OCI-LY7 (cell line): ENCODE data around the gene SLC25A10.

Experiments used
- EZH2phosphoT487 ChIP-seq: fragments of 200-600 bp; sonication (generic); IDR thresholded peaks from 2 replicates; pipeline ENCODE4 v1.6.1; 2018; ENCODE audit warnings: low read depth, borderline replicate concordance, mild to moderate bottlenecking, mixed run types, antibody characterized with exemption, low read length, moderate library complexity, mixed read lengths
- TF ChIP-seq, protein P1 (sequence below): fragments of 200-600 bp; sonication (generic); conservative IDR thresholded peaks from 2 replicates; pipeline ENCODE4 v1.5.1; 2014; ENCODE audit warnings: mild to moderate bottlenecking, antibody characterized with exemption, low read length, moderate library complexity, mixed read lengths

DNA sequence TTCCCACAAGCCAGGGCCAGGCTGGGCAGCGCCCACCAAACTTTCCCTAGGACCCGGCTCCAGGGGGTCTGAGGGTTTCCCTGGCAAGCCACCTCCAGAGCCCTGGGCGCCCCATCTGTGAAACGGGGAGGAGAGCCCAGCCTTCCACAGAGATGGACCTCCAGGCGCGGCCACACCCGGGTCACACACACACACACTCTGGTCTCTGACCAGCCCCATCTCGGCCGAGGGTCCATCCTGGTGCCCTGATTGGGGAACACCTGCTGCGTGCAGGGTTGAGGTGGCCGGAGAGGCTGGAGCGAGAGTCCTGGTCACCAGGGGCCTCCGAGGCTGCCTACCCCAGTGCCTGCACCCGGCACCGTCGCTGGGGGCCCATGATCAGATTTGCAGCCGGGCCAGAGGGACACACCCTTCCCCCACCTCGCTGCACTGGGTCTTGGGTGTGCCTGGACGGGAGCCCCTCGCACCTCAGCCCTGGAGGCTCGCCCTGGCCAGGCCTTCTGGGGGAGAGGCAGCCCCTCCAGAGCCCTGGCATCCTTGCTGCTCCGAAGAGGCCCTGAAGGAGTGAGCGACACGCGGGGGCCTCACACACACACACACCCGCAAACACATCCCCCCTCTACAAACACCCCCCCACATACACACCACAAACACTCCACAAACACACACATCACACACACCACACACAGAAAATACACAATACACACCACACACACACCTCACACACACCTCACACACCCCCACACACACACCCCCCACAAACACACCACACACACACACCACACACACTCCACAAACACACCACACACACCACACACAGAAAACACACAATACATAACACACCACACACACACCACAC is 29.7 kb downstream of the SLC25A10 start:
- TF ChIP-seq, protein P1, sequence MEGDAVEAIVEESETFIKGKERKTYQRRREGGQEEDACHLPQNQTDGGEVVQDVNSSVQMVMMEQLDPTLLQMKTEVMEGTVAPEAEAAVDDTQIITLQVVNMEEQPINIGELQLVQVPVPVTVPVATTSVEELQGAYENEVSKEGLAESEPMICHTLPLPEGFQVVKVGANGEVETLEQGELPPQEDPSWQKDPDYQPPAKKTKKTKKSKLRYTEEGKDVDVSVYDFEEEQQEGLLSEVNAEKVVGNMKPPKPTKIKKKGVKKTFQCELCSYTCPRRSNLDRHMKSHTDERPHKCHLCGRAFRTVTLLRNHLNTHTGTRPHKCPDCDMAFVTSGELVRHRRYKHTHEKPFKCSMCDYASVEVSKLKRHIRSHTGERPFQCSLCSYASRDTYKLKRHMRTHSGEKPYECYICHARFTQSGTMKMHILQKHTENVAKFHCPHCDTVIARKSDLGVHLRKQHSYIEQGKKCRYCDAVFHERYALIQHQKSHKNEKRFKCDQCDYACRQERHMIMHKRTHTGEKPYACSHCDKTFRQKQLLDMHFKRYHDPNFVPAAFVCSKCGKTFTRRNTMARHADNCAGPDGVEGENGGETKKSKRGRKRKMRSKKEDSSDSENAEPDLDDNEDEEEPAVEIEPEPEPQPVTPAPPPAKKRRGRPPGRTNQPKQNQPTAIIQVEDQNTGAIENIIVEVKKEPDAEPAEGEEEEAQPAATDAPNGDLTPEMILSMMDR = no peak
- TF ChIP-seq EZH2phosphoT487 = no peak
